Fibroblast of villous mesenchyme (primary cell): Measurements from ENCODE around the gene PCDH9. TPM values are rescaled to one million over a fixed set of nuclear protein-coding genes. Genes with fewer than 3 reads are reported as not detected.
A peak's percentile ranks its signal among the peaks of the same experiment; 100 is the strongest.

Experiments
- DNase-seq: peaks from one replicate; pipeline ENCODE4 v3.0.0-alpha.2; 2010; ENCODE audit warnings: low read depth
- H3K4me3 ChIP-seq: 2 replicates; pipeline ENCODE4 v1.5.1; 2011; ENCODE audit warnings: low read depth, mild to moderate bottlenecking, low read length
- CTCF ChIP-seq: IDR thresholded peaks from 2 replicates; pipeline ENCODE4 v1.5.1; 2012; ENCODE audit warnings: low read depth, mild to moderate bottlenecking, low read length; ENCODE audit not compliant: insufficient read depth
- total RNA-seq: library from RNA; depleted of rRNA; stranded (reverse); fragments of >200 nt; gene quantifications from 2 replicates; pipeline ENCODE4 v1.2.3, GENCODE V29; 2012

The PCDH9 gene
- total RNA-seq, 1 donor: 9.9 TPM

DNA sequence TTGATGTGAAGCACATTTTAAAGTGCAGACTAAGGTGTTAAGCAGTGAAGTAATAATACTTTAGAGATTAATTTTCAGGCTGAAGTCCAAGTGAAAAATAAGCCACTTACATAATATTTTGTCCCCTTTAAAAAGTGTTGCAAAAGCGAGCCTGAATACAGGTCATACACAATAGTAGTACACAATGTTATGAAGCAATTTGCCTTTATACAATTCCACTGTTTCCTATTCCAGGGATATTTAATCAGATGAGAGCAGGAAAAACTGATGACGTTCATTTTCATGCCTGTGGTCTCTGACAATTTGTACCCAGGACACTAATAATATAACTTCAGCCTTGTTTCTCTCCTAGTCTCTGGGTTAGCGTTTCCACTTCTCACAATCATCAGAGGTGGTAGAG is 916.7 kb downstream of the PCDH9 start:
- DNase-seq: no peak
- no peak overlapping the region for H3K4me3 ChIP-seq
- TF ChIP-seq CTCF: no peak

DNA sequence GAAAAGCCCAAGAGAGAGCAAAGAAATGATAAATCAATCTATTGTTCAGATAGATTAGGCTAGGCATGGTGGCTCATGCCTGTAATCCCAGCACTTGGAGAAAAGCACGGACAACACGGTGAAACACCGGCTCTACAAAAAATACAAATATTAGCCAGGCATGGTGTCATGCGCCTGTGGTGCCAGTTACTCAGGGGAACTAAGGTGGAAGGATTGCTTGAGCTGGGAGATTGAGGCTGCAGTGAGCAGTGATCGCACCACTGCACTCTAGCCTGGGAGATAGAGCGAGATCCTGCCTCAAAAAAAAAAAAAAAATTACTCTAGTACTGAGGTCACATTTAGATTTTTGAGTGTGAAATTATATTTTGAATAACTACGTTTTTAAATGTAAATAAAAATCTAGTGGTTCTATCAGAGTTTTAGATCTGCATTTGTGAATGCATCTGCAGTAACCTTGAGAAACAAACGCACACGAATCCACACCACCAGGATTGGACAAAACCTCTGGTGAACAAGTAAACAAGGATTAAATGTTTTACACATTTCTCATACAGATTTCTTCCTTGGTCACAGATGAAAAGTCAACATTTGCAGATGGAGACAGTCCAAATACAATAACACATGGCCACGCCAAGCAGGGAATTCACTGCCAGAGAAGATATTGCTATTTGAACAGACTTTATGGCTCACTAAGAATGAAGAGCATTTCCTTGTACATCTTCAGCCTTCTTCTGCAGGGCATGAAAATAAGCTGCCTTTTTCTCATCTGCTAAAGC is 917.6 kb downstream of the PCDH9 start:
- TF ChIP-seq CTCF: no peak
- H3K4me3 ChIP-seq: no peak overlapping the region
- DNase-seq: peak; percentile 41

DNA sequence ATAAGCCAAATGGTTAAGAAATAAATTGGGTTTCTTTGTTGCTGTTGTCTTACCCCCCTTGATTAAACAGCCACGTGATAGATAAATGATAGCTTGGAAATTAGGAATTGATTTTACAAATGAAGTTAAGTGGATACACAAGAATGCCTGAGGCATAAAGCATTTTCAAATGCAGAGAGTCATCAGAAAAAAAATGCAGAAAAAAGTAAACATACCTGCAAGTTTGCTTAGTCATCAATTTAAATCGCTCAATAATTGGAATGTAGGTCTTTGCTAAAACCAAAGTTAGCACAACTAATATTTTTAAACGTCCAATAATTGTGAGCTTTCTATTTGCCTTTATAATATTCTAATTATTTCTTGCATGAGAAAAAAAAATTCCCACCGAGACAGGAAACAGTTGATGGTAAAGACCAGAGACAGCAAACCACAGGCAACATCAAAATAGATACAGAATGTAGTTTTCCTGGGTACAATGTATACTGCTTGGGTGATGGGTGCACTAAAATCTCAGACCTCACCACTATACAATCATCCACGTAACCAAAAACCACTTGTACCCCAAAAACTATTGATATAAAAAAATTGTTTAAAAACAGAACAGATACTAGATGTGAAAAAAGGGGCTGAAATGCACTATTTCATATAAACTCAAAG is 924.0 kb downstream of the PCDH9 start:
- no peak for DNase-seq
- no peak for TF ChIP-seq CTCF
- no peak overlapping the region for H3K4me3 ChIP-seq

DNA sequence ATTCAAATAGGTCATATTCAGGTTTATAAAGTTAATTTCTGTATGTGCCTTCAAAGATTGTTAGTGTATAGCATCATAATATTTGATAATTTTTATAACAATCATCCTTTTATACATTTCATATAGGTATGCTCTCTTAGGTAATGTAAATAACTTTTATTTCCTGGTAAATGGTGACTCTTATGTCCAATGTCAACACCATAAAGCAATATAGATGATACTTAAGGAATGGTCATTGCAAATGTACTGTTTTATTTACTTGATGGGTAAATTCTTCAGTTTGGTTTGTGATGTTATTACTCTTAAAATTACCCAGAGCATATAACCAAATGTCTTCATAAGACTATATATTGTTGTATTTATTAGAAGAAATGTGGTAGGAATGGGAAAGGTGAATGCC is 928.7 kb downstream of the PCDH9 start:
- H3K4me3 ChIP-seq: no peak overlapping the region
- TF ChIP-seq CTCF: no peak
- DNase-seq: no peak

- no peak for DNase-seq
- no peak overlapping the region for H3K4me3 ChIP-seq
- TF ChIP-seq CTCF: no peak
Observed at GRCh38 chr13:66301006-66301405, 929.1 kb downstream of the PCDH9 start.

DNA sequence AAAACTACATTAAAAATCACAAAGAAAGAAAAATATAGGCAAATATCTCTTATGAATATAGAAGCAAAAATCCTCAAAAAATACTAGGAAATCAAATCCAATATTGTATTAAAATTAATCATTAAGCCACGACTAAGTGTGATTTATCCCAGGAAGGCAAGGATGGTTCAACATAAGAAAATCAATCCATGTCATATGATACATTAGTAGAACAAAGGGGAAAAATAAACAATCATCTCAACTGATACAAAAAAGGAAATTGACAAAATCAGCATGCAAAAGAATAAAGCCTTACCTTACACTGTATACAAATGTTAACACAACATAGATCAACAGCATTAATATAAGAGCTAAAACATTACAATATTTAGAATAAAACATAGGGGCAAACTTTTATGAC is 933.3 kb downstream of the PCDH9 start:
- no peak for TF ChIP-seq CTCF
- DNase-seq: no peak
- H3K4me3 ChIP-seq: no peak overlapping the region
